Smooth muscle cell of the brain vasculature (primary cell): ENCODE results near the gene ZER1.
"Not testable (repeated sequence)": the region's sequence is repeated elsewhere in the genome, so short reads cannot be mapped to it uniquely, and the experiment has no call there.

Source experiments
- DNase-seq: peaks from one replicate; pipeline ENCODE4 v3.0.0-alpha.2; 2012; ENCODE audit warnings: low read depth, low spot score

The ZER1 gene

DNA sequence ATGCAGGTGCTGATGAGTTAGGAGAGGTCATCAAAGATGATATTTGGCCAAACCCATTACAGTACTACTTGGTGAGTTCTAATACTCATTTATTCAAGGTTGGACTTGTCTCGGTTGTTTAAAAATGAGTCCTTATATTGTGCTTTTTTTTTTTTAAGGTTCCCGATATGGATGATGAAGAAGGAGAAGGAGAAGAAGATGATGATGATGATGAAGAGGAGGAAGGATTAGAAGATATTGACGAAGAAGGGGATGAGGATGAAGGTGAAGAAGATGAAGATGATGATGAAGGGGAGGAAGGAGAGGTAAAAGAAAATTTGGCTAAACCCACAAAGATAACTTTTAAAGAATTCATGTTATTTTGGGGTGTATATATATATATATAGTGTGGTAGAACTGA, 78.0 kb downstream of the ZER1 start:
- DNase-seq: not testable (repeated sequence)

- no peak for DNase-seq
Measured at GRCh38 chr9:128690684-128691034, 81.1 kb downstream of the ZER1 start.

GRCh38 chr9:128689820-128690683, 81.7 kb downstream of the ZER1 start:
- no peak for DNase-seq

DNA sequence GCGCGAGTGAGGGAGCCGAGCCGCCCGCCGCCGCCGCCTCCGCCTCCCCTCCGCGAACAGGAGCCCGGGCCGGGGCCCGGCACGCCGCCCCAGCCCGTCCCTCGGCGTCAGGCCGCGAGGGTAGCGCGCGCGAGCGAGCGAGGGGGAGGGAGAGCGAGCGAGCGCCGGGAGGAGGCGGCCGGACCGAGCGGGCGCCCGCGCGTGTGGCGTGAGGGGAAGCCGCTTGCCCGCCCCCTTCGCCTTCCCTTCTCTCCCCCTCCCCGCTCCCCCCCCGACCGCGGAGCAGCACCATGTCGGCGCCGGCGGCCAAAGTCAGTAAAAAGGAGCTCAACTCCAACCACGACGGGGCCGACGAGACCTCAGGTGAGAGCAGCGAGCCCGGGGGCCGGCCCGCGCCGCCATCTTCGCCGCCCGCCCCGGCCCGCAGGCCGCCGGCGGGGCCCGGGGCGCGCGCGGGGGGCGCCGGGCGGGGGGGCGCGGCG, 82.4 kb downstream of the ZER1 start:
- DNase-seq: no peak

DNA sequence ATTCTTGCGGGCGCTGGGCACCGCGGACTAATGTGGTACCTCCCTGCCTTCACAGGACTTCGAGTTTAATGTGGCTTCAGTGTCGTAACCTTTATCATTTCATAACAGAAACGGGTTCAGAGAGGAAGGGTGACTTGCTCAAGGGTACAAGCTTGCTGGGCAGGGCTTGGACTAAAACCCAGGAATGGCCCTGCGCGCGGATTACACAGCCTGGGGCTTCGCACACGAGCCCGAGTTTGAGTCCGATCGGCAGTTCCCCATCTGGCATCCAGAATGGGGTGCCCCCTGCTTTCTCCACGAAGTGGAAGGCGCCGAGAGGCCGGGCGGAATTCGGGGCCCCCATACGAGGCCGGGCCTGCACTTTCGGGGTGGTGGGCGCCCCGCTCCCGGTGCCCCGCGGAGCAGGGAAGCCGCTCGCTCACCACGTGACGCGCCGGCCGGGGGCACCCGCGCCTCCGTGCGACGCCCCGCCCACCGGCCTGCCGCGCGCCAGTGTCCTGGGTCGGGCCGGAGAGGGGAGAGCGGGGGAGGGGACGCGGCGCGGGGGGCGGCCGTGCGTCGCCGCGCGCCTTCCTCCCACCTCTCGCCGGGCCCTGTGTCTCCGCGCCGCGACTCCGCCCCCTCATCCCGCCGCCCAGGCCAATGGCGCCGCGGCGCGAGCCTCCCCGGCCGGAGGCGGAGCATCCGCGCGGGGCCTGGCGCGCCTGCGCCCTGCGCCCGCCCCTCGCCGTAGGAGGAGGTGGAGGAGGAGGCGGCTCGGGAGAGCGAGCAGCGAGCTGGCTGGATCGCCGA, 83.0 kb downstream of the ZER1 start, which contains the start of gene SET:
Gene SET, plus strand, starts transcription at position 722 of the 792 bp plus-strand sequence. CDS start 361 bp downstream, outside the sequence.
- DNase-seq: peak; percentile 87

DNA sequence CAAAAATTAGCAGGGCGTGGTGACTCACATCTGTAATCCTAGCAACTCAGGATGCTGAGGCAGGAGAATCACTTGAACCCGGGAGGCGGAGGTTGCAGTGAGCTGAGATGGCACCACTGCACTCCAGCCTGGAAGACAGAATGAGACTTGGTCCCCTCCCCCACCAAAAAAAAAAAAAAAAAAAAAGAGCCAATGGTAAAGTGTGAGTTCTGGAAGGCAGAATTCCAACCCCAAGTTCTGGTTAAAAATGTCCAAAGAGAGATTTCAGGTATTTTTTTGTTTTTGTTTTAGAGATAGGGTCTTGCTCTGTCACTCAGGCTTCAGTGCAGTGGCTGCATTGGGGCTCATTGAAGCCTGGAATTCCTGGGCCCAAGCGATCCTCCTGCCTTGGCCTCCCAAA, 84.3 kb downstream of the ZER1 start:
- no peak for DNase-seq

GRCh38 chr9:128685636-128686489, 85.9 kb downstream of the ZER1 start:
- no peak for DNase-seq

GRCh38 chr9:128684325-128685199, 87.2 kb downstream of the ZER1 start:
- no peak for DNase-seq

- DNase-seq: no peak
Measured at GRCh38 chr9:128684065-128684324, 87.7 kb downstream of the ZER1 start.

GRCh38 chr9:128683340-128684064, 88.2 kb downstream of the ZER1 start:
- DNase-seq: no peak
